H9 (cell line): ENCODE results near the gene CPSF2. TPM values are rescaled to one million over a fixed set of nuclear protein-coding genes. Genes with fewer than 3 reads are reported as not detected.
A peak's percentile ranks its signal among the peaks of the same experiment; 100 is the strongest.

Source experiments
- DNase-seq: peaks from one replicate; pipeline ENCODE4 v3.0.0-alpha.2; 2017
- H2AFZ ChIP-seq: one replicate; pipeline ENCODE4 v1.6.1; 2013; ENCODE audit warnings: mild to moderate bottlenecking, low read length, control low read depth, moderate library complexity
- H2AK5ac ChIP-seq: 2 replicates; pipeline ENCODE4 v1.6.1; 2013; ENCODE audit warnings: low read length, control low read depth, mixed read lengths; ENCODE audit not compliant: insufficient read length
- H2BK120ac ChIP-seq: one replicate; pipeline ENCODE4 v1.6.1; 2013; ENCODE audit warnings: low read depth, mild to moderate bottlenecking, low read length, control low read depth, inconsistent platforms; ENCODE audit not compliant: poor library complexity, severe bottlenecking
- H2BK12ac ChIP-seq: 2 replicates; pipeline ENCODE4 v1.6.1; 2013; ENCODE audit warnings: low read length, control low read depth, mixed read lengths, low read depth; ENCODE audit not compliant: insufficient read length
- H2BK15ac ChIP-seq: 2 replicates; pipeline ENCODE4 v1.6.1; 2013; ENCODE audit warnings: low read depth, low read length, control low read depth
- H2BK20ac ChIP-seq: one replicate; pipeline ENCODE4 v1.6.1; 2013; ENCODE audit warnings: low read depth, mild to moderate bottlenecking, low read length, control low read depth, inconsistent platforms; ENCODE audit not compliant: poor library complexity, severe bottlenecking
- H2BK5ac ChIP-seq: 2 replicates; pipeline ENCODE4 v1.6.1; 2013; ENCODE audit warnings: low read length, control low read depth, mixed read lengths; ENCODE audit not compliant: insufficient read length
- H3K14ac ChIP-seq: 2 replicates; pipeline ENCODE4 v1.6.1; 2013; ENCODE audit warnings: low read length, control low read depth; ENCODE audit not compliant: insufficient read depth
- H3K18ac ChIP-seq: 2 replicates; pipeline ENCODE4 v1.6.1; 2013; ENCODE audit warnings: low read depth, mild to moderate bottlenecking, mixed read lengths, low read length, control low read depth; ENCODE audit not compliant: insufficient read length
- H3K23ac ChIP-seq: 2 replicates; pipeline ENCODE4 v1.6.1; 2013; ENCODE audit warnings: low read length, control low read depth, mixed read lengths, low read depth; ENCODE audit not compliant: insufficient read length
- H3K23me2 ChIP-seq: 2 replicates; pipeline ENCODE4 v1.6.1; 2013; ENCODE audit warnings: low read depth, mild to moderate bottlenecking, mixed read lengths, low read length, control low read depth; ENCODE audit not compliant: insufficient read length, poor library complexity, severe bottlenecking
- H3K27ac ChIP-seq: 2 replicates; pipeline ENCODE4 v1.5.1; 2013; ENCODE audit warnings: low read length, control low read depth, mixed read lengths, low read depth; ENCODE audit not compliant: insufficient read length
- H3K27me3 ChIP-seq: 2 replicates; pipeline ENCODE4 v1.6.1; 2013; ENCODE audit warnings: low read length, control low read depth, inconsistent platforms; ENCODE audit not compliant: insufficient read depth
- H3K4ac ChIP-seq: 2 replicates; pipeline ENCODE4 v1.6.1; 2013; ENCODE audit warnings: low read depth, mild to moderate bottlenecking, control low read depth, inconsistent platforms, low read length, moderate library complexity
- H3K4me1 ChIP-seq: 2 replicates; pipeline ENCODE4 v1.6.1; 2013; ENCODE audit warnings: low read length, control low read depth, inconsistent platforms; ENCODE audit not compliant: insufficient read depth
- H3K4me2 ChIP-seq: 2 replicates; pipeline ENCODE4 v1.6.1; 2013; ENCODE audit warnings: low read length, control low read depth, mixed read lengths; ENCODE audit not compliant: insufficient read length, insufficient read depth
- H3K56ac ChIP-seq: 2 replicates; pipeline ENCODE4 v1.6.1; 2013; ENCODE audit warnings: low read depth, mild to moderate bottlenecking, mixed read lengths, low read length, control low read depth; ENCODE audit not compliant: insufficient read length
- H3K79me1 ChIP-seq: 2 replicates; pipeline ENCODE4 v1.6.1; 2013; ENCODE audit warnings: low read depth, mild to moderate bottlenecking, moderate library complexity, low read length, control low read depth, inconsistent platforms; ENCODE audit not compliant: insufficient read depth, poor library complexity, severe bottlenecking
- H3K79me2 ChIP-seq: 2 replicates; pipeline ENCODE4 v1.6.1; 2013; ENCODE audit warnings: low read length, control low read depth, inconsistent platforms; ENCODE audit not compliant: insufficient read depth
- H3K9ac ChIP-seq: 2 replicates; pipeline ENCODE4 v1.6.1; 2013; ENCODE audit warnings: low read length, control low read depth, mixed read lengths; ENCODE audit not compliant: insufficient read length; ENCODE audit errors: extremely low read depth
- H3K9me3 ChIP-seq: one replicate; pipeline ENCODE4 v1.6.1; 2013; ENCODE audit warnings: low read depth, low read length, inconsistent platforms; ENCODE audit not compliant: control insufficient read depth
- H3T11ph ChIP-seq: one replicate; pipeline ENCODE4 v1.6.1; 2013; ENCODE audit warnings: mild to moderate bottlenecking, low read length, control low read depth, inconsistent platforms
- H4K20me1 ChIP-seq: one replicate; pipeline ENCODE4 v1.6.1; 2013; ENCODE audit not compliant: control insufficient read depth, insufficient read length, insufficient read depth
- H4K5ac ChIP-seq: 2 replicates; pipeline ENCODE4 v1.6.1; 2013; ENCODE audit warnings: low read depth, mild to moderate bottlenecking, mixed read lengths, low read length, control low read depth; ENCODE audit not compliant: insufficient read length
- H4K8ac ChIP-seq: replicated peaks from 2 replicates; pipeline ENCODE4 v1.6.1; 2013; ENCODE audit warnings: low read length, control low read depth, mixed read lengths, low read depth; ENCODE audit not compliant: insufficient read length
- H4K91ac ChIP-seq: 2 replicates; pipeline ENCODE4 v1.6.1; 2013; ENCODE audit warnings: low read depth, mild to moderate bottlenecking, moderate library complexity, mixed read lengths, low read length, control low read depth; ENCODE audit not compliant: insufficient read length
- H3K27ac Mint-ChIP-seq, 3 experiments: 2 replicates in 2 of 3; 3 replicates in 1 of 3; pipeline ENCODE4 v1.8.0; 2020 to 2021; ENCODE audit warnings: mixed read lengths in 3 of 3, mild to moderate bottlenecking in 1 of 3, moderate library complexity in 1 of 3
- H3K27me3 Mint-ChIP-seq: 2 replicates; pipeline ENCODE4 v1.8.0; 2021; ENCODE audit warnings: low read depth, mild to moderate bottlenecking, moderate library complexity, mixed read lengths
- H3K36me3 Mint-ChIP-seq, 3 experiments: 2 replicates in 2 of 3; 3 replicates in 1 of 3; pipeline ENCODE4 v1.8.0; 2020 to 2021; ENCODE audit warnings: low read depth in 3 of 3, mixed read lengths in 3 of 3; ENCODE audit not compliant: insufficient read depth in 1 of 3
- H3K4me1 Mint-ChIP-seq, 2 experiments: 2 replicates each; pipeline ENCODE4 v1.8.0; 2020; ENCODE audit warnings: mixed read lengths in 2 of 2
- H3K4me3 Mint-ChIP-seq, 2 experiments: 2 replicates in 1 of 2; 3 replicates in 1 of 2; pipeline ENCODE4 v1.8.0; 2020 to 2021; ENCODE audit warnings: mild to moderate bottlenecking in 2 of 2, mixed read lengths in 2 of 2, moderate library complexity in 1 of 2
- H3K9me3 Mint-ChIP-seq, 2 experiments: 2 replicates in 1 of 2; 3 replicates in 1 of 2; pipeline ENCODE4 v1.8.0; 2020; ENCODE audit warnings: mild to moderate bottlenecking in 2 of 2, mixed read lengths in 2 of 2, moderate library complexity in 1 of 2
- CTCF ChIP-seq: fragments of 200-600 bp; sonication (generic); conservative IDR thresholded peaks from 3 replicates; pipeline ENCODE4 v1.8.0; 2021; ENCODE audit warnings: antibody characterized with exemption, mild to moderate bottlenecking
- WGBS: extraction: QIAGEN DNeasy Blood & Tissue Kit; methylation state at CpG from one replicate; pipeline ENCODE4 v1.1.7; 2013; ENCODE audit warnings: missing lambda C conversion rate, low lambda C conversion rate, mixed read lengths; ENCODE audit not compliant: insufficient read length; ENCODE audit errors: extremely low coverage; 5-methylcytosine and 5-hydroxymethylcytosine counted together
- long read RNA-seq: library from polyadenylated mRNA; unstranded; transcript quantifications from one replicate; pipeline ENCODE4 v2.0.0, GENCODE V29; 2020
- total RNA-seq: library from RNA; stranded (reverse); gene quantifications from 2 replicates; pipeline ENCODE4 v1.2.1, GENCODE V29; 2021

CPSF2 gene
- total RNA-seq = 106 and 108 TPM in 2 replicates
- long read RNA-seq, full-length matches to known transcripts = 97 of 254 reads
- long read RNA-seq, partial matches to known transcripts = 127 of 254 reads
- long read RNA-seq, other reads (novel, unspliced or antisense) = 30 of 254 reads

- peaks cover 15 to 47% (median 45%) of the 10 kb centered on the region in 3 experiments; a peak in 6 of 7 replicates for H3K36me3 Mint-ChIP-seq
- Histone ChIP-seq H4K5ac (peak within 1 kb of the TSS; percentile 36), H2BK15ac (no peak within 1 kb of the TSS), H3K27ac (peak within 1 kb of the TSS; percentile 34), H3K23me2 (peaks cover 7% of the 10 kb centered on the region), H4K8ac (peak within 1 kb of the TSS; percentile 68), H4K91ac (peak within 1 kb of the TSS; percentile 1), H3K79me2 (no peaks in the 10 kb centered on the region; the same call in 1 of the 2 replicates), H3K23ac (no peak within 1 kb of the TSS), H3K27me3 (no peaks in the 10 kb centered on the region), H3K14ac (peak within 1 kb of the TSS; percentile 99), H3K9ac (peak within 1 kb of the TSS; percentile 99), H4K20me1 (peaks cover 1% of the 10 kb centered on the region), H3K56ac (peak within 1 kb of the TSS; percentile 77), H2AFZ (no peak within 1 kb of the TSS), H3K4me1 (no peaks in the 10 kb centered on the region), H2BK12ac (peak within 1 kb of the TSS; percentile 46), H3K4ac (peak within 1 kb of the TSS; percentile 29; the same call in 1 of the 2 replicates), H3K4me2 (peak within 1 kb of the TSS; percentile 58), H3K79me1 (no peaks in the 10 kb centered on the region), H2BK20ac (no peak within 1 kb of the TSS), H3K9me3 (no peaks in the 10 kb centered on the region), H2BK5ac (peak within 1 kb of the TSS; percentile 79), H3K18ac (peak within 1 kb of the TSS; percentile 99), H2BK120ac (no peak within 1 kb of the TSS), H2AK5ac (no peak within 1 kb of the TSS), H3T11ph (no peak within 1 kb of the TSS)
- no peaks in the 10 kb centered on the region; the same call in 1 of the 2 replicates for H3K27me3 Mint-ChIP-seq
- no CpG with 5 or more reads among the region's 55 CpGs for WGBS
- peaks cover 15 to 20% of the 10 kb centered on the region in 2 experiments for H3K4me1 Mint-ChIP-seq
- H3K27ac Mint-ChIP-seq = peak within 1 kb of the TSS; percentile 100
- H3K4me3 Mint-ChIP-seq = peak within 1 kb of the TSS; percentile 93 to 98
- H3K9me3 Mint-ChIP-seq = peaks cover 0 to 2% of the 10 kb centered on the region in 2 experiments; a peak in 2 of 5 replicates
- no peak for TF ChIP-seq CTCF
- DNase-seq = peak; percentile 82
These were observed at the start of gene CPSF2, which contains the start of gene NDUFB1 for GRCh38 chr14:92121670-92122350. Gene CPSF2 (plus strand): TSS chr14:92121969. CDS start chr14:92130985, 9,016 bp downstream. Gene NDUFB1 (minus strand): TSS chr14:92121706. CDS start chr14:92117637, 4,069 bp downstream.
